Breast epithelium (tissue), 3 donors: ENCODE measurements around the gene TMEM117.

Experiments used
- POLR2A ChIP-seq: fragments of 450-650 bp; IDR thresholded peaks from one replicate; pipeline ENCODE4 v1.6.1; 2016; ENCODE audit warnings: antibody characterized with exemption, mild to moderate bottlenecking, moderate library complexity
- POLR2AphosphoS5 ChIP-seq, 3 donors: sonication (generic); formaldehyde crosslinking; IDR thresholded peaks; one replicate each; pipeline ENCODE4 v1.6.1; 2017; ENCODE audit warnings: antibody characterized with exemption in 3 of 3
- TF ChIP-seq, protein P1 (sequence below), 3 donors: fragments of 450-650 bp; IDR thresholded peaks; one replicate each; pipeline ENCODE4 v1.5.1; 2016 to 2017; ENCODE audit warnings: antibody characterized with exemption in 3 of 3, mild to moderate bottlenecking in 3 of 3, moderate library complexity in 3 of 3

DNA sequence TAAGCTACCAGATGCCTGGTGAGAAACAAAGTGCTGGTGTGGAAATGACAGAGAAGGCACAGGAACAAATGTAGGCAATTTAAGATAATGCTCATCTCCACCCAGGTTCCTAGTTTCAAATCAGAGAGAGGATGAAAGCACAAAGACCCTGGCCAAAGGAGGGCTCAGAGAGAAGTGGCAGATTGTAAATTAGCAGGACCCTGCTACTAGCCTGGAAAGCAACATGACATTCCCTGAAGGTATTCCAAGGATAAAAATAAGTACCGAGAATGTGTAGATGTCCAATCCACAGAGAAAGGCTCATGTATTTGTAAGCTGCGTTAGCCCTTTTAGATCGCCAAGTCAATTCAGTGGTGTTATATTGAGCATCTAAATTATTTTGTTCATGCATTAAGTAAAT, 324.0 kb downstream of the TMEM117 start:
- TF ChIP-seq, protein P1, sequence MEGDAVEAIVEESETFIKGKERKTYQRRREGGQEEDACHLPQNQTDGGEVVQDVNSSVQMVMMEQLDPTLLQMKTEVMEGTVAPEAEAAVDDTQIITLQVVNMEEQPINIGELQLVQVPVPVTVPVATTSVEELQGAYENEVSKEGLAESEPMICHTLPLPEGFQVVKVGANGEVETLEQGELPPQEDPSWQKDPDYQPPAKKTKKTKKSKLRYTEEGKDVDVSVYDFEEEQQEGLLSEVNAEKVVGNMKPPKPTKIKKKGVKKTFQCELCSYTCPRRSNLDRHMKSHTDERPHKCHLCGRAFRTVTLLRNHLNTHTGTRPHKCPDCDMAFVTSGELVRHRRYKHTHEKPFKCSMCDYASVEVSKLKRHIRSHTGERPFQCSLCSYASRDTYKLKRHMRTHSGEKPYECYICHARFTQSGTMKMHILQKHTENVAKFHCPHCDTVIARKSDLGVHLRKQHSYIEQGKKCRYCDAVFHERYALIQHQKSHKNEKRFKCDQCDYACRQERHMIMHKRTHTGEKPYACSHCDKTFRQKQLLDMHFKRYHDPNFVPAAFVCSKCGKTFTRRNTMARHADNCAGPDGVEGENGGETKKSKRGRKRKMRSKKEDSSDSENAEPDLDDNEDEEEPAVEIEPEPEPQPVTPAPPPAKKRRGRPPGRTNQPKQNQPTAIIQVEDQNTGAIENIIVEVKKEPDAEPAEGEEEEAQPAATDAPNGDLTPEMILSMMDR (IDR thresholded peaks at IDR 0.05): no peak
- no peak for TF ChIP-seq POLR2AphosphoS5 (IDR thresholded peaks at IDR 0.05)
- TF ChIP-seq POLR2A: no peak
